Mesenchymal stem cell (in vitro differentiated cells and primary cell): ENCODE measurements around the gene PGAP6.

ENCODE experiments used
- DNase-seq: peaks from one replicate; pipeline ENCODE4 v3.0.0-alpha.2; 2013
- H2AFZ ChIP-seq: one replicate; pipeline ENCODE4 v1.6.1; 2013; ENCODE audit warnings: low read depth, mild to moderate bottlenecking, control low read depth, inconsistent platforms, low read length, moderate library complexity
- H2AK5ac ChIP-seq: 2 replicates; pipeline ENCODE4 v1.6.1; 2013; ENCODE audit warnings: low read length, moderate library complexity, mild to moderate bottlenecking, inconsistent platforms; ENCODE audit not compliant: severe bottlenecking
- H2BK120ac ChIP-seq: one replicate; pipeline ENCODE4 v1.6.1; 2013; ENCODE audit warnings: low read depth, mild to moderate bottlenecking, inconsistent platforms, low read length, moderate library complexity
- H2BK12ac ChIP-seq, 2 experiments: one replicate each; pipeline ENCODE4 v1.6.1; 2013; ENCODE audit warnings: inconsistent platforms in 2 of 2, low read length in 2 of 2, mild to moderate bottlenecking in 2 of 2, moderate library complexity in 2 of 2, control low read depth in 1 of 2
- H2BK15ac ChIP-seq: one replicate; pipeline ENCODE4 v1.6.1; 2013; ENCODE audit warnings: mild to moderate bottlenecking, low read depth, inconsistent platforms; ENCODE audit not compliant: poor library complexity, severe bottlenecking
- H2BK5ac ChIP-seq: 2 replicates; pipeline ENCODE4 v1.6.1; 2013; ENCODE audit warnings: low read depth, mild to moderate bottlenecking, low read length, control low read depth, inconsistent platforms; ENCODE audit not compliant: poor library complexity, severe bottlenecking
- H3K14ac ChIP-seq, 2 experiments: one replicate each; pipeline ENCODE4 v1.6.1; 2013; ENCODE audit warnings: inconsistent platforms in 2 of 2, low read length in 2 of 2, control low read depth in 1 of 2, mild to moderate bottlenecking in 1 of 2, moderate library complexity in 1 of 2
- H3K18ac ChIP-seq, 2 experiments: one replicate each; pipeline ENCODE4 v1.6.1; 2013; ENCODE audit warnings: inconsistent platforms in 2 of 2, low read length in 2 of 2, control low read depth in 1 of 2, low read depth in 1 of 2, mild to moderate bottlenecking in 1 of 2
- H3K23ac ChIP-seq, 2 experiments: one replicate each; pipeline ENCODE4 v1.6.1; 2013; ENCODE audit warnings: inconsistent platforms in 2 of 2, low read length in 2 of 2, mild to moderate bottlenecking in 2 of 2, moderate library complexity in 2 of 2, control low read depth in 1 of 2
- H3K27ac ChIP-seq: 2 replicates; pipeline ENCODE4 v1.5.1; 2013; ENCODE audit warnings: mild to moderate bottlenecking, moderate library complexity, low read length, control low read depth, inconsistent platforms; ENCODE audit not compliant: poor library complexity, severe bottlenecking
- H3K27me3 ChIP-seq, 2 experiments: 2 replicates each; pipeline versions ENCODE4 v1.6.1 to v1.7.0; 2013; ENCODE audit warnings: low read length in 2 of 2, mild to moderate bottlenecking in 2 of 2, moderate library complexity in 2 of 2, control low read depth in 1 of 2, inconsistent platforms in 1 of 2; ENCODE audit not compliant: control insufficient read depth in 1 of 2, insufficient read depth in 1 of 2
- H3K36me3 ChIP-seq, 2 experiments: 2 replicates each; pipeline versions ENCODE4 v1.6.1 to v1.7.0; 2013; ENCODE audit warnings: low read length in 2 of 2, control low read depth in 1 of 2, inconsistent platforms in 1 of 2, low read depth in 1 of 2, mild to moderate bottlenecking in 1 of 2; ENCODE audit not compliant: insufficient read depth in 2 of 2, control insufficient read depth in 1 of 2
- H3K4ac ChIP-seq, 2 experiments: one replicate each; pipeline ENCODE4 v1.6.1; 2013; ENCODE audit warnings: inconsistent platforms in 2 of 2, low read length in 2 of 2, mild to moderate bottlenecking in 2 of 2, moderate library complexity in 2 of 2, control low read depth in 1 of 2, low read depth in 1 of 2
- H3K4me1 ChIP-seq: 2 replicates; pipeline ENCODE4 v1.6.1; 2013; ENCODE audit warnings: low read depth, low read length, control low read depth; ENCODE audit not compliant: control insufficient read depth, insufficient read depth
- H3K4me2 ChIP-seq: 2 replicates; pipeline ENCODE4 v1.6.1; 2013; ENCODE audit warnings: low read length, mild to moderate bottlenecking, inconsistent platforms; ENCODE audit not compliant: poor library complexity, severe bottlenecking
- H3K4me3 ChIP-seq, 2 experiments: 2 replicates each; pipeline versions ENCODE4 v1.5.1 to v1.7.0; 2013; ENCODE audit warnings: low read length in 2 of 2, mild to moderate bottlenecking in 2 of 2, control low read depth in 1 of 2, low read depth in 1 of 2; ENCODE audit not compliant: insufficient read depth in 1 of 2
- H3K79me1 ChIP-seq: replicated peaks from 2 replicates; pipeline ENCODE4 v1.6.1; 2013; ENCODE audit warnings: mild to moderate bottlenecking, control low read depth, low read length, inconsistent platforms; ENCODE audit not compliant: poor library complexity, severe bottlenecking
- H3K9ac ChIP-seq: 2 replicates; pipeline ENCODE4 v1.7.0; 2013; ENCODE audit warnings: mild to moderate bottlenecking, low read length, moderate library complexity
- H3K9me3 ChIP-seq: 2 replicates; pipeline ENCODE4 v1.7.0; 2013; ENCODE audit warnings: mild to moderate bottlenecking, low read length; ENCODE audit not compliant: control insufficient read depth
- H4K8ac ChIP-seq: one replicate; pipeline ENCODE4 v1.6.1; 2013; ENCODE audit warnings: inconsistent platforms, mild to moderate bottlenecking, low read length, moderate library complexity
- H4K91ac ChIP-seq: one replicate; pipeline ENCODE4 v1.6.1; 2013; ENCODE audit warnings: mild to moderate bottlenecking, low read length, inconsistent platforms
- WGBS: methylation state at CpG from one replicate; pipeline ENCODE4 v1.1.7; 2013; ENCODE audit warnings: mixed read lengths; 5-methylcytosine and 5-hydroxymethylcytosine counted together

The PGAP6 gene

GRCh38 chr16:375212-375611 lies 6.6 kb downstream of the PGAP6 start:
- Histone ChIP-seq H3K27ac (no peak overlapping the region), H2BK12ac (no peak overlapping the region), H3K4ac (no peak overlapping the region), H3K18ac (no peak overlapping the region), H3K9ac (no peak overlapping the region), H2AK5ac (no peak overlapping the region), H3K4me1 (peaks cover 22% of the 10 kb centered on the region), H3K79me1 (peaks cover 31% of the 10 kb centered on the region), H3K36me3 (peaks cover 55 to 77% of the 10 kb centered on the region in 2 experiments), H2BK5ac (no peak overlapping the region), H3K4me2 (no peak overlapping the region), H3K27me3 (no peaks in the 10 kb centered on the region), H3K14ac (no peak overlapping the region), H2AFZ (no peak overlapping the region), H2BK120ac (no peak overlapping the region), H3K4me3 (no peak overlapping the region), H4K91ac (no peak overlapping the region), H3K23ac (no peak overlapping the region), H4K8ac (no peak overlapping the region), H2BK15ac (no peak overlapping the region), H3K9me3 (no peaks in the 10 kb centered on the region)
- WGBS = 93% methylated on average over 23 of the region's 23 CpGs
- no peak for DNase-seq

DNA sequence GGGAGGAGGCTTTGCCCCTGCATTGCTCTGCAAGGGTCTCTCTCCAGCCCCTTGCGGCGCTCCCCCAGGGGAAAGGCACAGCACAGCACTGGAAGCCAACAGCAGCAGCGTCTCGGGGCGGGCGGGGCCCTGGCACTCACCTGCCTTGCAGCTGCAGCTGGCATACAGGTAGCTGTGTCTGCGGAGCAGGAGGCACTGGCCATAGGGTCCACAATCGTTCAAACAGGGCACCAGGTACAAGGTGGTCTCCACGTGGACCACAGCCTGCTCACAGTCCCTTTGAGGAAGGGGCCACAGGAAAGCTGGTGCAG lies 7.2 kb downstream of the PGAP6 start:
- H2BK12ac ChIP-seq = no peak overlapping the region
- H3K9me3 ChIP-seq = no peaks in the 10 kb centered on the region
- H3K23ac ChIP-seq = no peak overlapping the region
- H3K4me3 ChIP-seq = no peak overlapping the region
- H3K79me1 ChIP-seq = peaks cover 27% of the 10 kb centered on the region
- 97% methylated on average over 9 of the region's 9 CpGs for WGBS
- no peak overlapping the region for H3K9ac ChIP-seq
- H3K4me1 ChIP-seq = peaks cover 21% of the 10 kb centered on the region
- no peak overlapping the region for H3K14ac ChIP-seq
- no peak overlapping the region for H2BK120ac ChIP-seq
- no peak overlapping the region for H2AFZ ChIP-seq
- H3K27ac ChIP-seq = no peak overlapping the region
- no peak overlapping the region for H4K8ac ChIP-seq
- DNase-seq = no peak
- H3K4me2 ChIP-seq = no peak overlapping the region
- no peak overlapping the region for H3K18ac ChIP-seq
- no peak overlapping the region for H3K4ac ChIP-seq
- H2BK5ac ChIP-seq = no peak overlapping the region
- H2BK15ac ChIP-seq = no peak overlapping the region
- no peak overlapping the region for H4K91ac ChIP-seq
- no peaks in the 10 kb centered on the region for H3K27me3 ChIP-seq
- no peak overlapping the region for H2AK5ac ChIP-seq
- H3K36me3 ChIP-seq = peaks cover 55 to 74% of the 10 kb centered on the region in 2 experiments

GRCh38 chr16:373848-374615 lies 7.7 kb downstream of the PGAP6 start:
- WGBS = 95% methylated on average over 40 of the region's 44 CpGs
- no peak overlapping the region for H2BK12ac ChIP-seq

GRCh38 chr16:373020-373598 lies 8.7 kb downstream of the PGAP6 start:
- Histone ChIP-seq H3K4me2 (no peak overlapping the region), H2AFZ (no peak overlapping the region), H2BK120ac (no peak overlapping the region), H3K9me3 (no peaks in the 10 kb centered on the region), H3K27me3 (no peaks in the 10 kb centered on the region), H3K36me3 (peaks cover 63 to 85% of the 10 kb centered on the region in 2 experiments), H3K4me1 (peaks cover 18% of the 10 kb centered on the region), H2AK5ac (no peak overlapping the region), H3K9ac (no peak overlapping the region), H3K4ac (no peak overlapping the region), H2BK12ac (no peak overlapping the region), H3K27ac (no peak overlapping the region), H3K14ac (no peak overlapping the region), H4K8ac (no peak overlapping the region), H3K18ac (no peak overlapping the region), H2BK15ac (no peak overlapping the region), H2BK5ac (no peak overlapping the region), H3K4me3 (no peak overlapping the region), H3K23ac (no peak overlapping the region), H4K91ac (no peak overlapping the region), H3K79me1 (peaks cover 31% of the 10 kb centered on the region)
- 89% methylated on average over 5 of the region's 5 CpGs for WGBS
- no peak for DNase-seq

More at GRCh38 chr16:373848-374615, 7.7 kb downstream of the PGAP6 start:
- Histone ChIP-seq H3K27ac (no peak overlapping the region), H3K23ac (no peak overlapping the region), H2BK15ac (no peak overlapping the region), H3K4me2 (no peak overlapping the region), H2AK5ac (no peak overlapping the region), H2BK120ac (no peak overlapping the region), H3K9me3 (no peaks in the 10 kb centered on the region), H2AFZ (no peak overlapping the region), H3K18ac (no peak overlapping the region), H3K27me3 (no peaks in the 10 kb centered on the region), H3K9ac (no peak overlapping the region), H3K4me1 (peaks cover 21% of the 10 kb centered on the region), H4K8ac (no peak overlapping the region), H3K36me3 (peaks cover 55 to 76% of the 10 kb centered on the region in 2 experiments), H3K79me1 (peaks cover 28% of the 10 kb centered on the region), H4K91ac (no peak overlapping the region), H3K4me3 (no peak overlapping the region), H3K14ac (no peak overlapping the region), H3K4ac (no peak overlapping the region), H2BK5ac (no peak overlapping the region)
- no peak for DNase-seq
